HEK293T (cell line): ENCODE measurements around the gene CNNM3.

Experiments
- CTCF ChIA-PET: fragments of 350-600 bp; formaldehyde crosslinking; extraction: SDS; loops from one replicate; lab custom pipeline; 2021; ENCODE audit warnings: antibody characterized with exemption, inconsistent platforms; lab: Yijun Ruan, JAX
- POLR2A ChIA-PET: fragments of 350-600 bp; formaldehyde crosslinking; extraction: SDS; loops from one replicate; lab custom pipeline; 2020; ENCODE audit warnings: antibody characterized with exemption, inconsistent platforms; lab: Yijun Ruan, JAX
- DNase-seq: peaks from one replicate; pipeline ENCODE4 v3.0.0; 2012; ENCODE audit warnings: mixed read lengths; ENCODE audit errors: extremely low spot score
- ARNT ChIP-seq: fragments of 450-650 bp; IDR thresholded peaks from 2 replicates; pipeline ENCODE4 v1.6.1; 2017; ENCODE audit warnings: mild to moderate bottlenecking
- BHLHE40 ChIP-seq: fragments of 450-650 bp; IDR thresholded peaks from 2 replicates; pipeline ENCODE4 v1.6.1; 2016; ENCODE audit warnings: mild to moderate bottlenecking, moderate library complexity, borderline replicate concordance
- CTBP1 ChIP-seq: fragments of 450-650 bp; IDR thresholded peaks from 2 replicates; pipeline ENCODE4 v1.6.1; 2016; ENCODE audit warnings: borderline replicate concordance
- ELF4 ChIP-seq: fragments of 450-650 bp; IDR thresholded peaks from 2 replicates; pipeline ENCODE4 v1.6.1; 2017; ENCODE audit warnings: antibody characterized with exemption
- FOXA1 ChIP-seq: fragments of 450-650 bp; IDR thresholded peaks from 2 replicates; pipeline ENCODE4 v1.6.1; 2016; ENCODE audit warnings: mild to moderate bottlenecking
- FOXK2 ChIP-seq: fragments of 450-650 bp; IDR thresholded peaks from 2 replicates; pipeline ENCODE4 v1.6.1; 2016; ENCODE audit warnings: mild to moderate bottlenecking
- FOXM1 ChIP-seq: fragments of 450-650 bp; IDR thresholded peaks from 2 replicates; pipeline ENCODE4 v1.6.1; 2017; ENCODE audit warnings: mild to moderate bottlenecking, borderline replicate concordance
- HDGF ChIP-seq: fragments of 450-650 bp; IDR thresholded peaks from 2 replicates; pipeline ENCODE4 v1.6.1; 2017; ENCODE audit warnings: antibody characterized with exemption, borderline replicate concordance
- L3MBTL2 ChIP-seq: fragments of 450-650 bp; conservative IDR thresholded peaks from 2 replicates; pipeline ENCODE4 v1.6.1; 2016; ENCODE audit warnings: mild to moderate bottlenecking
- LEF1 ChIP-seq: fragments of 450-650 bp; IDR thresholded peaks from 2 replicates; pipeline ENCODE4 v1.6.1; 2017; ENCODE audit warnings: mild to moderate bottlenecking, borderline replicate concordance
- NFRKB ChIP-seq: fragments of 450-650 bp; IDR thresholded peaks from 2 replicates; pipeline ENCODE4 v1.6.1; 2016; ENCODE audit warnings: mild to moderate bottlenecking, moderate library complexity
- SP1 ChIP-seq: fragments of 450-650 bp; IDR thresholded peaks from 2 replicates; pipeline ENCODE4 v1.6.1; 2017
- SUZ12 ChIP-seq: fragments of 450-650 bp; IDR thresholded peaks from 2 replicates; pipeline ENCODE4 v1.6.1; 2016; ENCODE audit warnings: mild to moderate bottlenecking
- TARDBP ChIP-seq: fragments of 450-650 bp; IDR thresholded peaks from 2 replicates; pipeline ENCODE4 v1.6.1; 2016
- ZNF384 ChIP-seq: fragments of 450-650 bp; IDR thresholded peaks from 2 replicates; pipeline ENCODE4 v1.6.1; 2016
- TF ChIP-seq, protein P1 (sequence below): fragments of 450-650 bp; IDR thresholded peaks from 2 replicates; pipeline ENCODE4 v1.6.1; 2016

Gene CNNM3

DNA sequence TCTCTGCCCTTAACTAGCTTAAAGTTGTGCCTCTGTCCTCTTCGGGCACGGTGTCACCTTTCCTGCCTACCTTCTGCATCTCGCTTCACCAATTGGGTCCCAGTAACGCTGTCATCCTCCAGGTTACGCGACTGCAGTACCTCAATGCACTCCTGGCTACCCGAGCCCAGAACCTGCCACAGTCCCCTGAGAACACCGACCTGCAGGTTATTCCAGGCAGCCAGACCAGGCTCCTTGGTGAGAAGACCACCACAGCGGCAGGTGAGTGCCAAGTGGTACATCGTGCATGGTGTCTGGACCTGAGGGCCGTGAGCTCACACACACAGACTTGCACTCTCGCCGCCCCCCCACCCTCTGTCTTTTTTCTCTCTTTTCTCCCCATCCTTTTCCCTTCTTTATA is 12.8 kb downstream of the CNNM3 start:
- POLR2A ChIA-PET = interaction anchor here (1.2 kb wide), 1 partner anchor 191 kb away, joined by 4 read pairs; no protein-coding TSS in a partner anchor
- no peak for DNase-seq
- CTCF ChIA-PET = interaction anchor here (0.6 kb wide), 1 partner anchor 37 kb away, joined by 3 read pairs; no protein-coding TSS in a partner anchor
- TF ChIP-seq ELF4 = no peak

- ChIA-PET POLR2A (no interaction called here), CTCF (no interaction called here)
- no peak for DNase-seq
- TF ChIP-seq TARDBP (no peak), FOXA1 (no peak), LEF1 (no peak), NFRKB (no peak), ELF4 (no peak), FOXM1 (no peak), SUZ12 (no peak), FOXK2 (no peak)
Observed at GRCh38 chr2:96830044-96830562, 14.0 kb downstream of the CNNM3 start.

- POLR2A ChIA-PET = interaction anchor here (1.8 kb wide), 1 partner anchor 15 kb away, joined by 4 read pairs; the partner anchor contains the start of gene CNNM3
- CTCF ChIA-PET = no interaction called here
- TF ChIP-seq FOXM1 = no peak
- TF ChIP-seq ARNT = no peak
- TF ChIP-seq LEF1 = no peak
- TF ChIP-seq HDGF = no peak
- TF ChIP-seq L3MBTL2 = no peak
- TF ChIP-seq FOXK2 = no peak
- no peak for TF ChIP-seq NFRKB
- no peak for TF ChIP-seq SUZ12
- TF ChIP-seq FOXA1 = no peak
- DNase-seq = no peak
Observed at GRCh38 chr2:96831679-96832078, 15.6 kb downstream of the CNNM3 start.

- TF ChIP-seq CTBP1 (no peak), BHLHE40 (no peak), ARNT (no peak), LEF1 (no peak), L3MBTL2 (no peak), SP1 (no peak), FOXM1 (no peak), FOXK2 (no peak), HDGF (no peak), ZNF384 (no peak), TARDBP (no peak), ELF4 (no peak), NFRKB (no peak), FOXA1 (no peak)
- TF ChIP-seq, protein P1, sequence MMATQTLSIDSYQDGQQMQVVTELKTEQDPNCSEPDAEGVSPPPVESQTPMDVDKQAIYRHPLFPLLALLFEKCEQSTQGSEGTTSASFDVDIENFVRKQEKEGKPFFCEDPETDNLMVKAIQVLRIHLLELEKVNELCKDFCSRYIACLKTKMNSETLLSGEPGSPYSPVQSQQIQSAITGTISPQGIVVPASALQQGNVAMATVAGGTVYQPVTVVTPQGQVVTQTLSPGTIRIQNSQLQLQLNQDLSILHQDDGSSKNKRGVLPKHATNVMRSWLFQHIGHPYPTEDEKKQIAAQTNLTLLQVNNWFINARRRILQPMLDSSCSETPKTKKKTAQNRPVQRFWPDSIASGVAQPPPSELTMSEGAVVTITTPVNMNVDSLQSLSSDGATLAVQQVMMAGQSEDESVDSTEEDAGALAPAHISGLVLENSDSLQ = no peak
- CTCF ChIA-PET = no interaction called here
- DNase-seq = no peak
- POLR2A ChIA-PET = interaction anchor here (1.8 kb wide), 1 partner anchor 16 kb away, joined by 4 read pairs; the partner anchor contains the start of gene CNNM3
Observed at GRCh38 chr2:96832408-96832753, 16.3 kb downstream of the CNNM3 start.

- ChIA-PET POLR2A (interaction anchor here (1.8 kb wide), 1 partner anchor 16 kb away, joined by 4 read pairs; the partner anchor contains the start of gene CNNM3), CTCF (no interaction called here)
Observed at GRCh38 chr2:96832754-96833507, 16.9 kb downstream of the CNNM3 start.

GRCh38 chr2:96835830-96836229 is 19.8 kb downstream of the CNNM3 start:
- no peak for DNase-seq
- TF ChIP-seq ARNT (no peak), L3MBTL2 (no peak), FOXM1 (no peak), FOXK2 (no peak), BHLHE40 (no peak), FOXA1 (no peak)
- ChIA-PET POLR2A (interaction anchor here (1.3 kb wide), 1 partner anchor 20 kb away, joined by 3 read pairs; the partner anchor contains the start of gene CNNM3), CTCF (interaction anchor here (0.7 to 1.0 kb wide), 2 partner anchors 12 to 57 kb away, joined by 3 to 4 read pairs; no protein-coding TSS in a partner anchor)

More at GRCh38 chr2:96832754-96833507, 16.9 kb downstream of the CNNM3 start:
- no peak for DNase-seq
- TF ChIP-seq FOXM1 = no peak
- TF ChIP-seq, protein P1 = no peak
- no peak for TF ChIP-seq FOXA1

DNA sequence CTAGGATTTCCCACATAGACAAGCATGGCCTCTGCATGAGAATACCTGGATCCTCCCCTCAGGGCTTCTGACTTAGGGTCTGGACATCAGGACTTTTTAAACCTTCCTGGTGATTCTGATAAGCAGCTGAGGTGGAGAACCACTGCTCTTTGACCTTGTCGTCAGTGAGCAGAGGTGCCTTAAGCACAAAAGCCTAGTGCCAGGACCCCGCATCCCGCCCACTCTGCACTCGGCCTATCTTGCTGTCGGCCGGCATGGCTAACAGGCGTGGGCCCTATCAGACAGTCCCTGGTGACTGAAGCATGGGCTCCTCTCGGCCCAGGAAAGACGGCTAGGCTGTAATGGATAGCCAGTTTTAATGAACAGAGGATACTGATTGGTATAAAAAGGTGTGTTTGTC is 21.5 kb downstream of the CNNM3 start:
- ChIA-PET POLR2A (no interaction called here), CTCF (no interaction called here)
- DNase-seq = no peak
- no peak for TF ChIP-seq HDGF
- TF ChIP-seq TARDBP = no peak
- no peak for TF ChIP-seq ELF4
- no peak for TF ChIP-seq ZNF384
- TF ChIP-seq FOXK2 = no peak
- TF ChIP-seq CTBP1 = no peak
- TF ChIP-seq, protein P1 = no peak
- TF ChIP-seq FOXA1 = no peak
